ENCODE measurements around the gene DIO1. TPM values are rescaled to one million over a fixed set of nuclear protein-coding genes. Genes with fewer than 3 reads are reported as not detected.

DIO1 gene
- polyA plus RNA-seq, 5 donors, result 0.39 to 0.95 (median 0.77) TPM

GRCh38 chr1:53942127-53942957 lies 48.4 kb downstream of the DIO1 start:
- no peak for DNase-seq

GRCh38 chr1:53943090-53943489 lies 49.1 kb downstream of the DIO1 start:
- no peak for DNase-seq

- DNase-seq, result no peak
Measured at GRCh38 chr1:53943490-53944043, 49.6 kb downstream of the DIO1 start.

- DNase-seq, result no peak
Measured at GRCh38 chr1:53944469-53945182, 50.6 kb downstream of the DIO1 start.

GRCh38 chr1:53945183-53945432 lies 51.1 kb downstream of the DIO1 start:
- DNase-seq, result no peak

GRCh38 chr1:53945433-53946251 lies 51.7 kb downstream of the DIO1 start, which contains the start of gene IFT25:
Gene IFT25 (minus strand): TSS chr1:53945699. CDS start chr1:53940082, 5,617 bp downstream.
- DNase-seq, result peak; percentile 97 to 98

- DNase-seq, result no peak
Measured at GRCh38 chr1:53946252-53947171, 52.5 kb downstream of the DIO1 start, which contains the start of gene LRRC42. Gene LRRC42 (plus strand): TSS chr1:53946350. CDS start chr1:53952000, 5,650 bp downstream.

- no peak for DNase-seq
Measured at GRCh38 chr1:53947172-53947907, 53.4 kb downstream of the DIO1 start.

GRCh38 chr1:53948291-53948690 lies 54.3 kb downstream of the DIO1 start:
- DNase-seq, result no peak

- no peak for DNase-seq
Measured at GRCh38 chr1:53949023-53949990, 55.3 kb downstream of the DIO1 start.

GRCh38 chr1:53951697-53952096 lies 57.7 kb downstream of the DIO1 start:
- DNase-seq, result no peak

GRCh38 chr1:53954128-53954527 lies 60.1 kb downstream of the DIO1 start:
- no peak for DNase-seq

- no peak for DNase-seq
Measured at GRCh38 chr1:53956308-53957168, 62.6 kb downstream of the DIO1 start.

GRCh38 chr1:53957194-53957818 lies 63.3 kb downstream of the DIO1 start:
- no peak for DNase-seq

GRCh38 chr1:53959664-53960250 lies 65.8 kb downstream of the DIO1 start:
- DNase-seq, result no peak
